GM19397 (cell line): ENCODE data around the gene CIBAR2.

Experiments
- ATAC-seq: cut with Tn5 transposase; IDR thresholded peaks from one replicate; pipeline ENCODE4 v1.9.1; 2021; ENCODE audit warnings: mild to moderate bottlenecking, moderate library complexity; ENCODE audit not compliant: unreplicated experiment

The CIBAR2 gene

GRCh38 chr16:85112364-85112763, at the start of gene CIBAR2:
Gene CIBAR2 (minus strand): TSS chr16:85112472. CDS start chr16:85112352, 120 bp downstream.
- ATAC-seq = no peak

- no peak for ATAC-seq
These were observed 47.1 kb upstream of the CIBAR2 start for GRCh38 chr16:85159179-85159980.

GRCh38 chr16:85158743-85159178, 46.5 kb upstream of the CIBAR2 start:
- no peak for ATAC-seq

DNA sequence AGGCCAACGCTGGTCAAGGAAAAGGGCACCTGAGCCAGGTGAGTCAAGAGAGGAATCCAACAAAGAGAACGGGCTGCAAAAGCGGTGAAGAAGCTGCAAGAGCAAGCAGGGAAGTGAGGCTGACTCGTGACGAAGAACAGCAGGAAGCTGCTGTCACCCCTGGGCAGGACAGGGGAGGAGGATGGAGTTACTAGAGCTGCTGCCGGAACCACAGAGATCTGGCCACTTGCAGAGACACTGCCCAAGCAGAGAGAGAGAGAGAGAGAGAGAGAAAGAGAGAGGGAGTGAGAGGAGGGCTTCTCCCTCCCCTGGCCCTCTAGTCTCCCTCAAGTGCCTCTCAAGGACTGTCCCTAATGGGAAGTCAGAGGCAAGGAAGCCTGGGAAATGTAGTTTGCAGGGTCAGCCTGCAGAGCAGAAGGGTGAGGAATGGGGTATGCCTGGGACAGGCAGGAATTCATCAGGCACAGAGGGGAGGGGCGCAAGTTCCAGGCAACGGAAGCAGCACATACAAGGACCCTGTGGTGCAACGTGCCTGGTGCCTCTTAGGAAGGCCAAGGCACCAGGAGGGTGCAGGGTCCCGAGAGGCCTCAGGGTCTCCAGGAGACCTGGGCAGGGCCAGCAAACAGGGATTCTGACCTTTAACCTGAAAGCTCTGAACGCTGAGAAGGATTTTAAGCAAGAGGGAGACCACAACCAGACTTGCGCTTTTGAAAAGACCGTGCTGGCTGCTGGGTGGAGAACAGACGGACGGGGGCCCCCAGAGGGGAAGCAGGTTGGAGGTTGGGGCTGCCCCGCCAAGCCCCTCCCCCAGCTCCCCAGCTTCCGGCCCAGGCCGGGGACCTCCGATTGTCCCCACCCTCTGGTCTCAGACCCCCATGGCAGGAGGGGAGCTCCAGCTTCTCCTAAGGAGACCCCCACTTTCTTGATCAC, 45.8 kb upstream of the CIBAR2 start:
- no peak for ATAC-seq

- no peak for ATAC-seq
These were observed 45.1 kb upstream of the CIBAR2 start for GRCh38 chr16:85157372-85157771.

GRCh38 chr16:85156869-85157268, 44.6 kb upstream of the CIBAR2 start:
- no peak for ATAC-seq

GRCh38 chr16:85156440-85156839, 44.2 kb upstream of the CIBAR2 start:
- ATAC-seq = no peak

- ATAC-seq = no peak
These were observed 41.4 kb upstream of the CIBAR2 start for GRCh38 chr16:85153656-85154091.

DNA sequence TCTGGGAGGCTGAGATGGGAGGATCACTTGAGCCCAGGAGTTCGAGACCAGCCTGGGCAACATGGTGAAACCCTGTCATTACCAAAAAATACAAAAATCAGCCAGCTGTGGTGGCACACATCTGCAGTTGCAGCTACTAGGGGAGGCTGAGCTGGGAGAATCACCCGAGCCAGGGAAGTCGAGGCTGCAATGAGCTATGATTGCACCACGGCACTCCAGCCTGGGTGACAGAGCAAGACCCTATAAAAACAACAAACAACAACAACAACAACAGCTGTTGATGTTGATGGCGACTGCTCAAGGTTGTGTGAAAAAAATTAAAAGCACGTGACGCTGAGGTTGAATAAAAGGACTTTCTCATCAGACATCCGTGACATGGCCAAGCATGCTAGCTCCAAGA, 40.8 kb upstream of the CIBAR2 start:
- ATAC-seq = no peak

DNA sequence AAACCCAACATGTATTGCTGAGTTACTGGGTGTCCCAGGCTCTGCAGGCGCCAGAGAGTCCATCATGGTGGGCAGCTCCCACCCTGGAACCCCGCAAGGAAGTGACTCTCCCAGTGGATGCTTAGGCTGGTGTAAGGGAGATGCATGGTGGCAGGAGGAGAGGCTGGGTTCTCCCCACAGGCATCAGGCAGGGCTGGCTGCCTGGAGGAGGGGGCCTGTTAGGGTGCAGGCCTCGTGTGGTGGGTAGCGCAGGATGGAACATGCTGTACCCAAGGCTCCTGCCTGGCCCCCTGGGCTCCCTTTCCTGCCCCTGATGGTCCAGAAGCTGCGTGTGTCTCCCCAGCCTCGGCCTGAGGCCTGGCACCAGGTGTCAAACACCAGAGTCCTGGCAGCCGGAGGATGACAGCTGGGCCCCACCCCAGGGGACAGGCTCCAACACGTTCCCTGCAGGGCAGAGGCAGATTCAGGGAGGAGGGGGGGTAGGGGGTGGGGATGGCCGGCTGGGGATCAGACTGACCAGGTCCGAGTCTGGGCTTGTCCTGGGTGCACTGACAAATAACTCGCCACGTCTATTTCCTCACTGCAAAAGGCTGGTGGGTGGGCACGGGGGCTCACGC, 40.2 kb upstream of the CIBAR2 start:
- ATAC-seq = no peak

GRCh38 chr16:85151603-85152413, 39.5 kb upstream of the CIBAR2 start:
- ATAC-seq = no peak

DNA sequence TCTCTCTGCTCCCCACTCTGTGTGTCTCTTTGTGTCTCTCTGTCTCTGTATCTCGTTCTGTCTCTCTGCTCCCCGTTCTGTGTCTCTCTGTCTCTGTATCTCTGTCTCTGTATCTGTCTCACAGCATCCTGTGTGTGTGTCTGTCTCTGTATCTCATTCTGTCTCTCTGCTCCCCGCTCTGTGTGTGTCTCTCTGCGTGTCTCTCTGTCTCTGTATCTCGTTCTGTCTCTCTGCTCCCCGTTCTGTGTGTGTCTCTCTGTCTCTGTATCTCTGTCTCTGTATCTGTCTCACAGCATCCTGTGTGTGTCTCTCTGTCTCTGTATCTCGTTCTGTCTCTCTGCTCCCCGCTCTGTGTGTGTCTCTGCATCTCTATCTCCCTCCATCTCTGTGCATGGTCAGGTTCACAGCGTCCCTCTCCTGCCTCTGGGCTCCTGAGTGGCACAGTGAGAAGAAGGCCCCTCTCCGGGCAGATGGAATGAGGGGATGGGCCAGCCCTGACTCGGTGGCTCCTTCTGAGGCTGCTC, 38.9 kb upstream of the CIBAR2 start:
- ATAC-seq = no peak

GRCh38 chr16:85150331-85150940, 38.2 kb upstream of the CIBAR2 start:
- no peak for ATAC-seq

GRCh38 chr16:85149776-85150175, 37.5 kb upstream of the CIBAR2 start:
- ATAC-seq = no peak

DNA sequence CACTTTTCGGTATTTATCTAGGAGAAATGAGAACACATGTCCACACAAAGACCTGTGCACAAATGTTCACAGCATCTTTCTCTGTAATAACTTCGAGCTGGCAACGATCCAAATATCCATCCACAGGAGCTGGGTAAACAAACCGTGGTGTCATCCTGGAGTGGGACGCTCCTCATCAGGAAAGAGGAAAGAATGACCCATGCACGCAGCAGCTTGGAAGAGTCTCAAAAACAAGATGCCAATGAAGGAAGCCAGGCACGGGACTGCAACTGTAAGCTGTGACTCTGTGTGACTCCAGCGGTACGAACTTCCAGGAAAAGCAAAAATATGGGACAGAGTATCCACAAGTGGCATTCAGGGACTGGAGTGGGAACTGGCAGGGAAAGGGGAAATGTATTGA, 36.7 kb upstream of the CIBAR2 start:
- ATAC-seq = no peak

DNA sequence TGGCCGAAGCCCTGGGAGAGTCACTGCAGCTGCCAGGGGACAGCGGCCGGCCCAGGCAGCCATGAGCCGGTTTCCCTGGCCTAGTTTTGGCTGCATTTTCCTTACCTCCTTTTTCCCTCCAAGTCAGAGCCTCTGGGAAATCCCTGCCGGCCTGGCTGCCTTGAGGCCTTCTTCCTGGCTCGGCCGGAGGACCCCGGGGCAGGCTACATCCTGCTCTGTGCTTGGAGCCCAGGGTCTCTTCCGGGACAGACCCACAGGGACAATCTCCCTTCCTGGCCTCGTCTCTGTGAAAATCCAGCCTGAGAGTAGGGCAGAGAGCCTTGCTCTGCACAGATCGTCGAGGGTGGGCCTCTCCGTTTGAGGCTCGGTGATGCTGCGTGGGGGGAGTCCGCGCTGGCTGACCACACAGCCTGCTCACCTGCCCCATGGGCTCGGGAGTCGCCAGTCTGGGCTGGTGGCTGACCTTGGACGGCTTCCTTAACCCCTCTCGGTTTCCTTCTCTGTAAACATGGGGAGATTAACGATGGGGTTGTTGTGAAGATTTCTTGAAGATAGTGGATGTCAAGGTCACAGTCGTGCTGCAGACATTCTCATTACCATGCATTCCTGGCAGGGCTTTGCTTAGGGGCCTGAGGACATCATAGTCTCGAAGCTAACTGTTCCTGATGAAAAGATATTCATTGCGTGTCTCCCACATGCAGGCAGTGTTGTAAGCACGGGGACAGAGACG, 34.8 kb upstream of the CIBAR2 start:
- no peak for ATAC-seq

DNA sequence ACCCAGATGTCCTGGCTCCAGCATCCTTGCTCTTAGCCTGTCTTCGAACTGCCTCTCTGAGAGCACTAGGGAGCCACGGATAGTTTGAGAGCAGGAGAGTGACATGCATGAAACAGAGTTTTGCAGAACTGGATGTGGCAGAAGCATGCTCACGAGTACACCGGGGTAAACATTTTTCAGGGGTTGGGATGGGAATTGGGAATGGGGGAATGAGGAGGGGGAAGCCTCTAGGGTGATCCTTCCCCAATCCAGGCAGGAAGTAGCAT, 34.2 kb upstream of the CIBAR2 start:
- ATAC-seq = no peak

GRCh38 chr16:85145734-85146531, 33.7 kb upstream of the CIBAR2 start:
- ATAC-seq = no peak

DNA sequence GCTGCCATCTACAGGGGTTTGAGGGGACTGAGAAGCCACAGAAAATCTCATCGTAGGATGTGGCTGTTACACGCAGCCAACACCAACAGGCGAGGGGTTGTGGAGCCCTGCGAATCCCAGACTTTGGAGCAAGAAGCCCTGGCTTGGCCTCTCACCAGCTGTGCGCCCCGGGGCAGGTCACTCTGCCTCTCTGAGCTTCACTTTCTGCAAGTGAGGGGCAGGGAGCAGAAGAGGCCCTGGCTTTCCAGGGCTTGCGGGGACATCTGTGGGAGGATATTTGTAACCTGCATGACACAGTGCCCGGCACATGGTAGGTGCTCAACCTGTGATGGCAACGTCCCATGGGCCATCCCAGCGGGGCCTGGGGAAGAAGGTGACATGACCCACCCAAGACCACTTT, 32.9 kb upstream of the CIBAR2 start:
- no peak for ATAC-seq
